IMR-90 (cell line): ENCODE measurements around the gene POMT2.

Experiments
- CTCF ChIP-seq: conservative IDR thresholded peaks from 2 replicates; pipeline ENCODE4 v1.5.1; 2012; ENCODE audit warnings: mild to moderate bottlenecking, low read depth, low read length, improper control_type of control experiment
- MAZ ChIP-seq: IDR thresholded peaks from 2 replicates; pipeline ENCODE4 v1.6.1; 2012; ENCODE audit warnings: low read depth, mild to moderate bottlenecking, low read length, improper control_type of control experiment, moderate library complexity, borderline replicate concordance
- POLR2A ChIP-seq: IDR thresholded peaks from 2 replicates; pipeline ENCODE4 v1.6.1; 2012; ENCODE audit warnings: mild to moderate bottlenecking, low read depth, low read length
- RFX5 ChIP-seq: IDR thresholded peaks from 2 replicates; pipeline ENCODE4 v1.8.0; 2012; ENCODE audit warnings: low read depth, mild to moderate bottlenecking, low read length, moderate library complexity

GRCh38 chr14:77353469-77354141 lies 32.9 kb upstream of the POMT2 start:
- TF ChIP-seq CTCF = no peak
- TF ChIP-seq MAZ = no peak
- TF ChIP-seq POLR2A = no peak
- TF ChIP-seq RFX5 = no peak
